Gastrocnemius medialis (tissue), 4 donors: ENCODE measurements around the gene METTL23. TPM values are rescaled to one million over a fixed set of nuclear protein-coding genes. Genes with fewer than 3 reads are reported as not detected.

Experiments used
- ATAC-seq, 2 donors: fragments of 150-250 bp; one replicate each; pipeline ENCODE4 v1.9.1; 2016
- DNase-seq, 2 donors: peaks; one replicate each; pipeline ENCODE4 v3.0.0-alpha.2; 2019
- H3K27ac ChIP-seq, 4 donors: fragments of 200-600 bp; sonication (generic); 1 replicate in 1 of 4; 2 replicates in 3 of 4; pipeline ENCODE4 v1.5.1; 2016 to 2018; ENCODE audit warnings: mild to moderate bottlenecking in 2 of 4, moderate library complexity in 1 of 4
- H3K27me3 ChIP-seq, 3 donors: fragments of 200-600 bp; sonication (generic) in 2 of 3; 1 replicate in 1 of 3; 2 replicates in 2 of 3; pipeline versions ENCODE4 v1.5.1 to v1.6.0; 2016 to 2019; ENCODE audit warnings: mild to moderate bottlenecking in 1 of 3, moderate library complexity in 1 of 3
- H3K36me3 ChIP-seq, 2 donors: fragments of 200-600 bp; sonication (generic) in 1 of 2; one replicate each; pipeline ENCODE4 v1.5.1; 2017 to 2018
- H3K4me1 ChIP-seq, 2 donors: fragments of 200-600 bp; sonication (generic) in 1 of 2; one replicate each; pipeline ENCODE4 v1.5.1; 2016 to 2017; ENCODE audit warnings: mild to moderate bottlenecking in 2 of 2
- H3K4me3 ChIP-seq, 4 donors: fragments of 200-600 bp; sonication (generic) in 3 of 4; 1 replicate in 1 of 4; 2 replicates in 3 of 4; pipeline ENCODE4 v1.5.1; 2016 to 2019; ENCODE audit warnings: mild to moderate bottlenecking in 2 of 4
- H3K9me3 ChIP-seq, 3 donors: fragments of 200-600 bp; sonication (generic) in 2 of 3; 1 replicate in 1 of 3; 2 replicates in 2 of 3; pipeline ENCODE4 v1.5.1; 2016 to 2019
- CTCF ChIP-seq, 5 experiments: fragments of 450-650 bp in 3 of 5; fragments of 200-600 bp in 2 of 5; sonication (generic) in 2 of 5; IDR thresholded peaks in 4 of 5; conservative IDR thresholded peaks in 1 of 5; 1 replicate in 4 of 5; 2 replicates in 1 of 5; pipeline ENCODE4 v1.5.1; 2016 to 2019; ENCODE audit warnings: antibody characterized with exemption in 5 of 5, mild to moderate bottlenecking in 3 of 5, moderate library complexity in 3 of 5
- POLR2A ChIP-seq, 2 donors: fragments of 450-650 bp; IDR thresholded peaks; one replicate each; pipeline ENCODE4 v1.6.1; 2017; ENCODE audit warnings: antibody characterized with exemption in 2 of 2, mild to moderate bottlenecking in 2 of 2, moderate library complexity in 2 of 2
- in situ Hi-C, 4 donors: fragments of 200-750 bp; cut with MboI; loops; one replicate each; pipeline versions ENCODE4 v1.15.0 to v1.8.0; 2017; ENCODE audit warnings: low sequenced_read_pairs in 4 of 4
- intact Hi-C: fragments of 100-400 bp; cut with DNase I; formaldehyde crosslinking; loops from one replicate; pipeline ENCODE4 v1.15.1; 2023; ENCODE audit warnings: low total_unique reads
- total RNA-seq, 4 donors: library from RNA; depleted of rRNA; stranded (reverse); fragments of >200 nt; gene quantifications; one replicate each; pipeline versions ENCODE4 v1.1.0 to v1.2.3, GENCODE V29; 2016

Gene METTL23
- total RNA-seq, 4 donors from 2014 or later: 23.9 to 35.5 (median 29.7) TPM

DNA sequence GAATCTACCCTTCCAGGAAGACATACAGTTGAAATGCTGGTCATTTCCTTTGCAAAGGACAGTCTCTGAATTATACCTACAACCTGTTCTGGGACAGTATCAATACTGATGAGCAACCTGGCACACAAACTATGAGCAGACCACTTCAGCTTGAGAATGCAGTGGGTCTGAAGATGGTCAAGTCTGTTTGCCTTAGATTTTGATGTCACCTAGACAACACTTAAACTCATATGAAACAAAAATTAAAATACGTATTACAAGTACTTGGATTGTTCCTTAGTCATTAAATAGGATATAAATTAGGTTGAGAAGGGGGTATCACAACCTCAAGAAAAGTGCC lies 6.9 kb downstream of the METTL23 start:
- intact Hi-C loops: loop anchor here (10.0 kb wide), 1 partner anchor 469 kb away; the partner anchor contains the start of gene UBALD2
- ATAC-seq: no peak
- H3K27ac ChIP-seq: peak overlapping the region; percentile 96 to 99 (median 99)
- TF ChIP-seq CTCF (IDR thresholded peaks at IDR 0.05 in 4 of 5, conservative IDR thresholded peaks at IDR 0.05 in 1 of 5): no peak
- TF ChIP-seq POLR2A (IDR thresholded peaks at IDR 0.05): no peak
- in situ Hi-C loops: no loop called here
- H3K27me3 ChIP-seq: no peaks in the 10 kb centered on the region
- H3K36me3 ChIP-seq: peaks cover 3 to 46% of the 10 kb centered on the region in 2 donors
- DNase-seq: no peak
- H3K4me1 ChIP-seq: peaks cover 56 to 57% of the 10 kb centered on the region in 2 donors
- no peak overlapping the region for H3K4me3 ChIP-seq
- H3K9me3 ChIP-seq: no peaks in the 10 kb centered on the region

DNA sequence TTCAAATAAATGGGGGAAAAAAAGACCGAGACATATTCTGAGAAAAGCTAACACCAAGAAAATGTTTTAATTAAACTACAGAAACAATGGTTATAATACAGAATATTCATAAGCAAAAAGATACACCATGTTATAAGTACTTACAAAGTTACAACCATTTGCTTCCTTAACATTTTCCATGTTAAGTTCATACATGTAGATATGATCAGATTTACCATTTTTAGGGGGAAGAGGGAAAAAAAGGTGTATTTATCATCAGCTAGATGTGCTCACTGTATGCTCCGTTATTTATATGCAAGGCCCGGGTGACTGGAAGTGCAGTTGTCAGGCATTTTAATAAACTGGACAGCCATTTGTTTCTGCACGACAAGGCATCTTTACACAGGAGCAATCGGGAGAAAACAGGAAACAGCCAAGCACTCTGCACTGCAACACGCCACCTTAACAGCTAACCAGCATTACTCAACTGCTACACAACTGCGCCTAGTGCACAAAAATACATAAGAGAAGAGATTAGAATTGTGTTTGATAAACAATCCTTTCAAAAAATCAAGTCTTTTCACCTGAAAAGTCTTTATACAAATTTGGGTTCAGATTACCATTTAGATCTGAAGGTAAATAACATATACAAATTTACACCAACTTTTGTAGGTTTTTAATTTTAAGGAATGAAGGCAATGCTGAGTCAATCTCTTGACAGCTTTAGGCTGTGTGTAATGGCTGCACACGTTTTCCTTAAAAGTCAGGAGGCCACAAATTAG lies 7.6 kb downstream of the METTL23 start:
- H3K4me1 ChIP-seq: peaks cover 60 to 63% of the 10 kb centered on the region in 2 donors
- DNase-seq (peak in 1 of 2 donors; percentile 3), ATAC-seq (no peak)
- in situ Hi-C loops (no loop called here), intact Hi-C loops (loop anchor here (10.0 kb wide), 1 partner anchor 469 kb away; the partner anchor contains the start of gene UBALD2)
- peak overlapping the region; percentile 96 to 99 (median 99) for H3K27ac ChIP-seq
- H3K9me3 ChIP-seq: no peaks in the 10 kb centered on the region
- TF ChIP-seq CTCF (IDR thresholded peaks at IDR 0.05 in 4 of 5, conservative IDR thresholded peaks at IDR 0.05 in 1 of 5): no peak
- TF ChIP-seq POLR2A (IDR thresholded peaks at IDR 0.05): no peak
- no peaks in the 10 kb centered on the region for H3K27me3 ChIP-seq
- peaks cover 3 to 46% of the 10 kb centered on the region in 2 donors for H3K36me3 ChIP-seq
- H3K4me3 ChIP-seq: peak overlapping the region in 3 of 4 donors; percentile 82 to 99 (median 91)

GRCh38 chr17:76735006-76735405 lies 8.4 kb downstream of the METTL23 start:
- Histone ChIP-seq H3K27me3 (no peaks in the 10 kb centered on the region), H3K9me3 (no peaks in the 10 kb centered on the region), H3K4me1 (peaks cover 65 to 70% of the 10 kb centered on the region in 2 donors), H3K27ac (peak overlapping the region; percentile 96 to 99 (median 99)), H3K36me3 (peaks cover 3 to 46% of the 10 kb centered on the region in 2 donors), H3K4me3 (peak overlapping the region; percentile 82 to 99 (median 93))
- ATAC-seq: no peak
- in situ Hi-C loops (no loop called here), intact Hi-C loops (loop anchor here (10.0 kb wide), 1 partner anchor 470 kb away; the partner anchor contains the start of gene UBALD2)
- no peak for TF ChIP-seq CTCF (IDR thresholded peaks at IDR 0.05 in 4 of 5, conservative IDR thresholded peaks at IDR 0.05 in 1 of 5)
- TF ChIP-seq POLR2A (IDR thresholded peaks at IDR 0.05): no peak
- DNase-seq: no peak

DNA sequence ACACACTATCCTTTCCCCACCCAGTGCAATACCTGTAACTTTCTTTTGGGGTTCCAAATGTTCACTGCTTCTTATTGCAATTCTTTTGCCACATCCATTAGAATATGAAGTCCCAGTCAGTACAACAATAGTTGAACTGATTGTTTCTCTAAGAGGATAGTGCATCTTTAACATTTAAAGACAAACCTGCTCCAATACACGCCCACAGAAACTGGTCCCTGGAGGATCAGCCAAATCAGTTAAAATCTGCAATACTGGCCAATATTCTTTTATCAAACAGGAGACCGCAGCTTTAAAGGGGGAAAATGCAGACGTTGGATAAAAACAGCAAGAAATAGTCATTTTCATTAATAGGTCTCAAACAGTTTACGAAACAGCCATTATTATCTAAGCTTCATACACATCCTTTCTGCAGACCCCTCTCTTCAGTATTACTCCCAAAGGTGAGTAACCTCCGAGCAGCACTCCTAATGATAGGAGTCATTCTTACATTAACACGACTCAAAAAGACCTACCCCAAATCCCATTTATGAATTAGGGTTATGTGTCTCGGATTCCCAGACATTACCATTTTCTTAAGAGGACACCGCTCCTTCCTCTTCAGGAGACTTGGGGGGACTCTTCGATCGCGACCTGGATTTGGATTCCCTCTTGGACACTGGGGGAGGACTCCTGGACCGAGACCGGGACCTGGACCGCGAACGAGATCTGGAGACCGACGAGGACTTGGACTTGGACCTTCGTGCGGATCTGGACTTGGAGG lies 9.1 kb downstream of the METTL23 start:
- intact Hi-C loops: loop anchor here (10.0 kb wide), 1 partner anchor 471 kb away; the partner anchor contains the start of gene UBALD2
- Histone ChIP-seq H3K27ac (peak overlapping the region; percentile 96 to 99 (median 99)), H3K9me3 (no peaks in the 10 kb centered on the region), H3K36me3 (peaks cover 3 to 46% of the 10 kb centered on the region in 2 donors), H3K4me1 (peaks cover 65 to 75% of the 10 kb centered on the region in 2 donors), H3K27me3 (no peaks in the 10 kb centered on the region), H3K4me3 (peak overlapping the region; percentile 82 to 99 (median 93))
- in situ Hi-C loops: no loop called here
- no peak for ATAC-seq
- DNase-seq: no peak
- TF ChIP-seq POLR2A (IDR thresholded peaks at IDR 0.05) (no peak), CTCF (IDR thresholded peaks at IDR 0.05 in 4 of 5, conservative IDR thresholded peaks at IDR 0.05 in 1 of 5) (no peak)
